CD4-positive, alpha-beta T cell treated with Interleukin-15 for 1 hour (primary cell): ENCODE data around the gene ERBB3.
A peak's percentile ranks its signal among the peaks of the same experiment; 100 is the strongest.
"Not testable (repeated sequence)": the region's sequence is repeated elsewhere in the genome, so short reads cannot be mapped to it uniquely, and the experiment has no call there.

Source experiments
- DNase-seq: peaks from one replicate; pipeline ENCODE4 v3.0.0-alpha.2; 2020

Gene ERBB3

GRCh38 chr12:56079723-56080555 lies at the start of gene ERBB3:
ERBB3 (plus strand) TSS chr12:56080165; CDS start chr12:56080301, 136 bp downstream.
- DNase-seq, result peak; percentile 55

- peak; percentile 23 for DNase-seq
These were observed 48.0 kb upstream of the ERBB3 start for GRCh38 chr12:56031987-56032386.

- peak; percentile 19 for DNase-seq
These were observed 45.2 kb upstream of the ERBB3 start for GRCh38 chr12:56034586-56035332.

GRCh38 chr12:56037161-56037560 lies 42.8 kb upstream of the ERBB3 start:
- DNase-seq, result no peak

GRCh38 chr12:56038022-56038655 lies 41.8 kb upstream of the ERBB3 start:
- DNase-seq, result no peak

- DNase-seq, result no peak
These were observed 39.8 kb upstream of the ERBB3 start for GRCh38 chr12:56040151-56040550.

GRCh38 chr12:56040963-56041551 lies 38.9 kb upstream of the ERBB3 start:
- DNase-seq, result no peak

- DNase-seq, result peak; percentile 97
These were observed 38.2 kb upstream of the ERBB3 start, which contains the start of gene RPS26 for GRCh38 chr12:56041552-56042429. RPS26 (plus strand) TSS chr12:56041918; CDS start chr12:56042167, 249 bp downstream.

- not testable (repeated sequence) for DNase-seq
These were observed 37.5 kb upstream of the ERBB3 start for GRCh38 chr12:56042430-56042813.

- DNase-seq, result no peak
These were observed 37.1 kb upstream of the ERBB3 start for GRCh38 chr12:56042843-56043242.

- no peak for DNase-seq
These were observed 33.8 kb upstream of the ERBB3 start for GRCh38 chr12:56046027-56046780.

- no peak for DNase-seq
These were observed 26.5 kb upstream of the ERBB3 start for GRCh38 chr12:56053407-56053893.

- DNase-seq, result not testable (repeated sequence)
These were observed 20.0 kb upstream of the ERBB3 start for GRCh38 chr12:56059964-56060363.

GRCh38 chr12:56061982-56062381 lies 18.0 kb upstream of the ERBB3 start:
- no peak for DNase-seq

GRCh38 chr12:56062996-56063395 lies 17.0 kb upstream of the ERBB3 start:
- no peak for DNase-seq

- DNase-seq, result no peak
These were observed 8.3 kb upstream of the ERBB3 start for GRCh38 chr12:56071648-56072047.

GRCh38 chr12:56074396-56074795 lies 5.6 kb upstream of the ERBB3 start:
- DNase-seq, result no peak

GRCh38 chr12:56077966-56078365 lies 2.0 kb upstream of the ERBB3 start:
- not testable (repeated sequence) for DNase-seq

GRCh38 chr12:56078427-56078826 lies 1.5 kb upstream of the ERBB3 start:
- no peak for DNase-seq

GRCh38 chr12:56078931-56079722 lies 838 bp upstream of the ERBB3 start:
- DNase-seq, result peak; percentile 57
